GM12865 (cell line): ENCODE data around the gene CCDC83.
"Not testable (repeated sequence)": the region's sequence is repeated elsewhere in the genome, so short reads cannot be mapped to it uniquely, and the experiment has no call there.

Experiments
- DNase-seq: peaks from one replicate; pipeline ENCODE4 v3.0.0; 2010; ENCODE audit warnings: low read depth
- H3K4me3 ChIP-seq: 2 replicates; pipeline ENCODE4 v1.5.1; 2011; ENCODE audit warnings: mild to moderate bottlenecking, low read depth, low read length, control low read depth
- CTCF ChIP-seq: IDR thresholded peaks from 2 replicates; pipeline ENCODE4 v1.5.1; 2011; ENCODE audit warnings: low read length, control low read depth, low read depth, inconsistent platforms; ENCODE audit not compliant: insufficient read depth; ENCODE audit errors: missing control alignments

CCDC83 gene

DNA sequence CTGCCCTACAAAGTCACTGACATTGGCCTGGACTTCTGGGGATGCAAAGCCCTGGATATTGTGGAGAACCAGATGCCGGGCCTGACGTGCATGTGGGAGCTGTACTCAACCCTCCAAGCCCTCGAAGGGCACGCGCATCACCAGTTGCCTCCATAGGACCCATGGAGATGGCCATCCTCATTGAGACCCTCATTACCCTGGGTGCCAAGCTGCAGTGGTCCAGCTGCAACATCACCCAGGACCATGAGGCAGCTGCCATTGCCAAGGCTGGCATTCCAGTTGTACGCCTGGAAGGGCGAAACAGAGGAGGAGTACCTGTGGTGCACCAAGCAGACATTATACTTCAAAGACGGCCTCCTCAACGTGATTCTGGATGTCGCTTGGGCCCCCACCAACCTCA lies 1.9 kb downstream of the CCDC83 start:
- no peak for TF ChIP-seq CTCF
- H3K4me3 ChIP-seq: no peak overlapping the region
- no peak for DNase-seq

DNA sequence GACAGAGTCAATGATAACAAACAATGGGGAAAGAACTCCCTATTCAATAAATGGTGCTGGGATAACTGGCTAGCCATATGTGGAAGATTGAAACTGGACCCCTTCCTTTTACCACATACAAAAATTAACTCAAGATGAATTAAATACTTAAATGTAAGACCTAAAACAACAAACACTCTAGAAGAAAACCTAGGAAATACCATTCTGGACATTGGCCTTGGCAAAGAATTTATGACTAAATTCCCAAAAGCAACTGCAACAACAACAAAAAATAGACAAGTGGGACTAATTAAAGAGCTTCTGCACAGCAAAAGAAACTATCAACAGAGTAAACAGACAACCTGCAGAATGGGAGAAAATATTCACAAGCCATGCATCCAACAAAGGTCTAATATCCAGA lies 4.4 kb downstream of the CCDC83 start:
- H3K4me3 ChIP-seq, DNase-seq: not testable (repeated sequence)

GRCh38 chr11:85863855-85864254 lies 8.7 kb downstream of the CCDC83 start:
- TF ChIP-seq CTCF: no peak
- DNase-seq: no peak
- no peak overlapping the region for H3K4me3 ChIP-seq

DNA sequence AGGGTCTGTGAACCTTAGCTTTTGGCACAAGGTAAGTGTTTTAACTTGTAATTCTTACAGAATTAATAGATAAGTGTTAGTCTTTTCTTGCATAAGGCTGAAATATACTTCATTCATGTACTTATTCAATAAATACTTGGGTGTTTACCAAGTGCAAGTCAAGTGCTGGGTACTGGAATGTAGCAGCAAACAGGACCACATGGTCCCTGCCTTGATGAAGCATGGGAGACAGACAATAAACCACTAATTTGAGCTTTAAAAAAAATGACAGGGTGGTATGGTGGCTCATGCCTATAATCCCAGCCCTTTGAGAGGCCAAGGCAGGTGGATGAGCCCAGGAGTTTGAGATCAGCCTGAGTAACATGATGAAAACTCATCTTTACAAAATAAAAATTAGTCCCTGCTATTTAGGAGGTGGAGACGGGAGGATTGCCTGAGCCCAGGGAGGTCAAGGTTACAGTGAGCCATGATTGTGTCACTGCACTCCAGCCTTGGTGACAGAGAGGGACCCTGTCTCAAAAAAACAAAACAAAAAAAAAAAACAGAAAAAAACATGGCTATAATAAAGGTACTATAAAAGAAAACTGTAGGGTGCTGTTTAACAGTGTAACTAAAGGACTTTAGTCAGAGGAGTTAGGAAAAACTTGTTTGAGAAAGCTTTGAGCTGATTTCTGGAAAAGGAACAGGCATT lies 11.1 kb downstream of the CCDC83 start:
- DNase-seq: no peak
- no peak overlapping the region for H3K4me3 ChIP-seq
- TF ChIP-seq CTCF: no peak

DNA sequence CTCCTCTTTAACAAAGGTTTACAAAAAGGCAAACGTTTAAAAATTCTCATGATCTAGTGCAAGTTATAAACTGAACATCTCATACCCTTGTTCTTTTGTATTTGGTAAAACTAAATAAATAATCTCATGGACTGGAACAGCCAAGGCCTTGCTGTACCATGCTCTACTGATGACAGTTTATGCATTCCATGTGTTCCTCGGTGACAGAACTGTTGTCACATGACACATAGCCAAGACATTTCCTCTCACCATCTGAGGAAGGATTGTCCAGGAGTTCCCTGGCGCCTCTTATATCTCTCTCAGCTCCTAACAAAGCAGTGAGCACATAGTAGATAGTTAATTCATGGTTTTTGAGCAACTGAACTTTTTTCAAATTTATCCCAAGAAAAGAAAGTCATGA lies 12.6 kb downstream of the CCDC83 start:
- DNase-seq: no peak
- TF ChIP-seq CTCF: no peak
- H3K4me3 ChIP-seq: no peak overlapping the region

DNA sequence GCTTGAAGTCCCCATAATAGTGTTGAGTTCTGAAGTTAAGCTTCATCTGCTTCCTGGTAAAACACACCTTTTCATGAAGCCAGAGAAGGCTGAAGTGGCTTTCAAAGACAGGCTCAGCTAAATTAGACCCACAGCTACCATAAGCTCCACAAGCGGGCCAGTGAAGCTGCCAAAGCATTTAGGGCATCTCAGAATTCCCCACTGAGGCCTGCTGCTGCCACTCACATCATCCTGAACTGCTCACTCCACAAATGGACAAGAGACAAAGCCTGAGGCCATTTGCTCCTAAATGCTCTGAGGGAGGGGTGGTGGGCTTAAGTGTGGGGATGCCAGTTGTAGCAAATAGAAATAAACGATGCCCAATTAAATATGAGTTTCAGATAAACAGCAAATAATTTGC lies 14.6 kb downstream of the CCDC83 start:
- no peak overlapping the region for H3K4me3 ChIP-seq
- no peak for TF ChIP-seq CTCF
- DNase-seq: no peak

DNA sequence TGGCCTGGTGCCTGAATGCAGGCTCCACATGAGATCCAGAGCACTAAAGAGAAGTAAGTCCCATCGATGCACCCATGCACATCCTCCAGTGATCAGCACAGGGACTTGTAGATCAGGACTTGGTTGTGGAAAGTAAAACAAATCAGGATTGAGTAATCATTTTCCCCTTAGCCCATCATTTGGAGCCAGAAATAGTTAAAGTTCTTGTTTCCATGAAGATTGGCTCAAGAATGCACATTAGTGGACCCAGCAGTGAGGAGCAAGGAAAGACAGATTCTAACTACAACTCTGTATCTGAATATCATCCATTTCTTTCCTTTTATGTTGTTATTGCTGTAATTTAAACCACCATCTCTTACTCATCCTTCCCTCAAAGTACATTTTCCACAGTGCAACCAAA lies 19.1 kb downstream of the CCDC83 start:
- TF ChIP-seq CTCF: no peak
- no peak for DNase-seq
- H3K4me3 ChIP-seq: no peak overlapping the region
